Lower leg skin (tissue), 3 donors: ENCODE results near the gene ZIC5.

Experiments used
- POLR2A ChIP-seq, 2 donors: fragments of 450-650 bp; IDR thresholded peaks; one replicate each; pipeline ENCODE4 v1.6.1; 2016 to 2017; ENCODE audit warnings: antibody characterized with exemption in 2 of 2, mild to moderate bottlenecking in 1 of 2, moderate library complexity in 1 of 2
- TF ChIP-seq, protein P1 (sequence below), 3 donors: fragments of 450-650 bp; IDR thresholded peaks; one replicate each; pipeline ENCODE4 v1.5.1; 2016; ENCODE audit warnings: antibody characterized with exemption in 3 of 3, mild to moderate bottlenecking in 3 of 3, moderate library complexity in 2 of 3

DNA sequence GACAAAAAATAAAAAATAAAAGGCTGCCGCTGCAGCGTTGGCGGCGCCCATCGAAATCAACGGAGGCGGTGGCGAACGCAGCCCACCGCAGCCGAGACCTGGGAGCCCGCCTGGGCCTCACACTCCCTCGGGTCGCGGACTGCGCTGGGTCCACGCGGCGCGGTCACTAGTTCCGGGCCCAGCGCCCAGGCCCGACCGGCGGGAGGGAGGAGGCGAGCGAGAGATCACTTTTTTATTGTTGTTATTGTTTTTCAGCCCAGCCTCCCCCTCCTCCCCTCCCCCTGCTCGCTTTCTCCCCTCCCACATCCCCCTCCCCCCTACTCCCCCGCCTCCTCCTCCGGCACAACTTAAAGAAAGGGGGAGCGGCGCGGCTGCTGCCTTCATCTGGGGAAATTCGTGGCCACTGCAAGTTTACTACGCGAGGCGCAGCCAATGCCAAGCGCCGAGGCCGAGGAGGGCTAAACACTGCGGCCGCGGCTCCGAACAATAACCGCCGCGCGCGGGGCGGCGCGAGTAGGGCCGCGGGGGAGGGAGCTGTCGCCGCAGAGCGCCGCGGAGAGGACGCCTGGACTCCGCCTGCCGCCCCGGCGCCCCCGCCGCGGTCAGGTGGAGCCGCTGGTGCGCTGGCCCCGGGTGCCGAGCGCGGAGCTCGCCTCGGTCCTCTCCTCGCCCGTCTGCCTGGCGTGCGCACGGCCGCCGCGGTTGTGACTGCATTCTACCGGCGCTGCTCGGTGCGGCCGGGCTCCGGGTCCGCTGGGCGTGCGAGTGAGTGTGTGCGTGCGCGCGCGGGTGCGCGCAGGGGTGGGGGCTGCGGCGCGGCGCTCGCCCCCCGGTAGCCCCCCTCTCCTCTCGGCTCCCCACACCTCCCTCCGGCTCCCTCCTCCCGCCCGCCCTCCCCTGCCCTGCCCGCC, 9.5 kb upstream of the ZIC5 start:
- TF ChIP-seq, protein P1, sequence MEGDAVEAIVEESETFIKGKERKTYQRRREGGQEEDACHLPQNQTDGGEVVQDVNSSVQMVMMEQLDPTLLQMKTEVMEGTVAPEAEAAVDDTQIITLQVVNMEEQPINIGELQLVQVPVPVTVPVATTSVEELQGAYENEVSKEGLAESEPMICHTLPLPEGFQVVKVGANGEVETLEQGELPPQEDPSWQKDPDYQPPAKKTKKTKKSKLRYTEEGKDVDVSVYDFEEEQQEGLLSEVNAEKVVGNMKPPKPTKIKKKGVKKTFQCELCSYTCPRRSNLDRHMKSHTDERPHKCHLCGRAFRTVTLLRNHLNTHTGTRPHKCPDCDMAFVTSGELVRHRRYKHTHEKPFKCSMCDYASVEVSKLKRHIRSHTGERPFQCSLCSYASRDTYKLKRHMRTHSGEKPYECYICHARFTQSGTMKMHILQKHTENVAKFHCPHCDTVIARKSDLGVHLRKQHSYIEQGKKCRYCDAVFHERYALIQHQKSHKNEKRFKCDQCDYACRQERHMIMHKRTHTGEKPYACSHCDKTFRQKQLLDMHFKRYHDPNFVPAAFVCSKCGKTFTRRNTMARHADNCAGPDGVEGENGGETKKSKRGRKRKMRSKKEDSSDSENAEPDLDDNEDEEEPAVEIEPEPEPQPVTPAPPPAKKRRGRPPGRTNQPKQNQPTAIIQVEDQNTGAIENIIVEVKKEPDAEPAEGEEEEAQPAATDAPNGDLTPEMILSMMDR (IDR thresholded peaks at IDR 0.05): no peak
- no peak for TF ChIP-seq POLR2A (IDR thresholded peaks at IDR 0.05)
